Stimulated activated CD4-positive, alpha-beta T cell treated with anti-CD3 and anti-CD28 coated beads, Interleukin-1b, Interleukin-23, amount 100 ng/mL, for 24 hours (primary cell): ENCODE results near the gene DIAPH3.

Experiments used
- DNase-seq, 4 experiments: peaks; one replicate each; pipeline ENCODE4 v3.0.0-alpha.2; 2020; ENCODE audit warnings: low read depth in 4 of 4, low spot score in 1 of 4

The DIAPH3 gene

GRCh38 chr13:59638404-59638803 lies 525.3 kb downstream of the DIAPH3 start:
- DNase-seq = no peak

GRCh38 chr13:59635589-59635988 lies 528.1 kb downstream of the DIAPH3 start:
- DNase-seq = no peak

- no peak for DNase-seq
These were observed 530.4 kb downstream of the DIAPH3 start for GRCh38 chr13:59633290-59633689.

- no peak for DNase-seq
These were observed 532.5 kb downstream of the DIAPH3 start for GRCh38 chr13:59631271-59631670.

GRCh38 chr13:59625111-59625510 lies 538.6 kb downstream of the DIAPH3 start:
- DNase-seq = no peak

- no peak for DNase-seq
These were observed 540.4 kb downstream of the DIAPH3 start for GRCh38 chr13:59623206-59623915.

GRCh38 chr13:59621773-59622172 lies 542.0 kb downstream of the DIAPH3 start:
- DNase-seq = no peak
